ENCODE results near the gene MYO1A. TPM values are rescaled to one million over a fixed set of nuclear protein-coding genes. Genes with fewer than 3 reads are reported as not detected.

Gene MYO1A
- total and polyA plus RNA-seq, 12 donors, result 0.01 to 0.08 TPM; not detected in 10

- no peaks in the 10 kb centered on the region for H3K27me3 ChIP-seq
- peak overlapping the region; percentile 65 to 99 (median 88) for H3K4me3 ChIP-seq
- no peaks in the 10 kb centered on the region for H3K9me3 ChIP-seq
- TF ChIP-seq CTCF (IDR thresholded peaks at IDR 0.05), result no peak
- peak overlapping the region; percentile 90 to 100 (median 98) for H3K27ac ChIP-seq
- peaks cover 19 to 79% (median 58%) of the 10 kb centered on the region in 9 donors for H3K4me1 ChIP-seq
- intact Hi-C loops (cut with DNase I), result loop anchor here in 3 of 10 donors (2.0 to 5.0 kb wide), 2 partner anchors 21 to 457 kb away; partner anchors contain the start of genes STAT6 (in 2 of the 3) and BAZ2A (in 1 of the 3)
- H3K36me3 ChIP-seq, result peaks cover 0 to 35% (median 14%) of the 10 kb centered on the region in 9 donors
- 1 to 4% methylated on average over 45 of the region's 45 CpGs for WGBS, 2 donors
- DNase-seq (peak; percentile 81 to 91), ATAC-seq (peak; percentile 0 to 38 (median 13))
Observed at GRCh38 chr12:57089271-57090245, 39.6 kb upstream of the MYO1A start.

- H3K4me1 ChIP-seq, result peaks cover 19 to 70% (median 52%) of the 10 kb centered on the region in 9 donors
- H3K9me3 ChIP-seq, result no peaks in the 10 kb centered on the region
- ATAC-seq (peak; percentile 76 to 89 (median 80)), DNase-seq (peak; percentile 97)
- peaks cover 0 to 29% (median 12%) of the 10 kb centered on the region in 9 donors for H3K36me3 ChIP-seq
- peak within 1 kb of the TSS; percentile 65 to 99 (median 88) for H3K4me3 ChIP-seq
- 0% methylated on average over 53 to 91 of the region's 91 CpGs for WGBS, 2 donors
- H3K27me3 ChIP-seq, result no peaks in the 10 kb centered on the region
- intact Hi-C loops (cut with DNase I), result loop anchor here in 2 of 10 donors (2.0 to 5.0 kb wide), 2 partner anchors 22 to 456 kb away; partner anchors contain the start of genes BAZ2A (in 1 of the 2) and STAT6 (in 1 of the 2)
- H3K27ac ChIP-seq, result peak within 1 kb of the TSS; percentile 91 to 100 (median 99)
- TF ChIP-seq CTCF (IDR thresholded peaks at IDR 0.05), result no peak
Observed at GRCh38 chr12:57088354-57089270, 38.7 kb upstream of the MYO1A start, which contains the start of gene NAB2. Gene NAB2 (plus strand): TSS chr12:57089114. CDS start chr12:57089272, 158 bp downstream.

DNA sequence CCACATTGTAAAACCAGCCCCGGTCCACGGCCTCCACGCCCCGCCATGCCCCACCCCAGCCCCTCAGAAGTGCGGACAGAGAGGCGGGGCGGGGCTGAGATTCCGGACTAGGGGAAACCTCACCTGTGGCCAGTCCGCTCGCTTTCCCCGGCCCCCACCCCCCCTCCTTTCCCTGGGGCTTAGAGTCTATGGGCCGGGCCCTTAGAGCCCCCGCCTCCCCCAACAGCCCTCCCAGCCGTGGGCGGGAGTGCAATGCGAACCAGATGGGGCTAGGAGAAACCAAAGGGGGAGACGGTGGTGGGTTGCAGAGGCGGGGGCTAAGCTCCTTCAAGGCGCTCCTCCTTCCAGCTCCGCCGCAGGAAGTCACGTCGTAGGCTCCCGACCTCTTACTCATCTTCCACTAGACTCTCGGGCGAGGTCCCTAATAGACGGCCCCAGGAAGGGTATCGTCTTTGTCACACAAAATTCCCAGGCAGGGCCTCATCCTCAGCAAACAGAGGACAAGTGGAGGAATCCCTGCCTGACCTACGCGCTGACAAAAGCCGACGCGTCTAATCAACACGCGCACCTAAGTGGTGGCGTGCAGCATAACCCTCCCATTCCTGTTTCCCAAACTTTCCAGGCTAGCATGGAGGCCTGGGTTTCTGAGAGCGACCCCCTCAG lies 37.9 kb upstream of the MYO1A start:
- H3K36me3 ChIP-seq, result peaks cover 0 to 21% (median 11%) of the 10 kb centered on the region in 9 donors
- H3K4me1 ChIP-seq, result peaks cover 17 to 62% (median 45%) of the 10 kb centered on the region in 9 donors
- WGBS, 2 donors, result 0 to 1% methylated on average over 37 of the region's 37 CpGs
- ATAC-seq, result peak; percentile 41 to 69 (median 66)
- no peak for TF ChIP-seq CTCF (IDR thresholded peaks at IDR 0.05)
- no peaks in the 10 kb centered on the region for H3K27me3 ChIP-seq
- intact Hi-C loops (cut with DNase I), result loop anchor here in 3 of 10 donors (2.0 to 5.0 kb wide), 2 partner anchors 23 to 456 kb away; partner anchors contain the start of genes STAT6 (in 2 of the 3) and BAZ2A (in 1 of the 3)
- peak overlapping the region; percentile 57 to 99 (median 86) for H3K4me3 ChIP-seq
- peak; percentile 86 to 90 for DNase-seq
- H3K9me3 ChIP-seq, result no peaks in the 10 kb centered on the region
- H3K27ac ChIP-seq, result peak overlapping the region; percentile 91 to 100 (median 99)
